ENCODE data around the gene TMEM60. TPM values are rescaled to one million over a fixed set of nuclear protein-coding genes. Genes with fewer than 3 reads are reported as not detected.

The TMEM60 gene
- total and polyA plus RNA-seq, 2 of the 8 experiments (the other 6 are each of a cell fraction or from before 2014, with no cell fraction given): 22.1 to 29.2 TPM

GRCh38 chr7:77827999-77828398, 29.8 kb upstream of the TMEM60 start:
- Histone ChIP-seq H3K14ac (ENCODE audit: insufficient read length) (no peak overlapping the region), H3K4me1 (replicated peaks in 1 of 4; ENCODE audit: control insufficient read depth in 3 of 4, insufficient read depth in 4 of 4, low read length in 3 of 4) (peaks cover 0 to 5% (median 2%) of the 10 kb centered on the region in 4 experiments; a peak in 1 of 7 replicates), H2AFZ (ENCODE audit: low read length) (no peak overlapping the region), H3K79me1 (ENCODE audit: low read depth, low read length) (peaks cover 7% of the 10 kb centered on the region), H3K27me3 (replicated peaks in 1 of 4; ENCODE audit: control insufficient read depth in 3 of 4, extremely low read depth in 1 of 4, insufficient read depth in 3 of 4, low read length in 3 of 4) (no peaks in the 10 kb centered on the region), H2BK5ac (ENCODE audit: low read depth, low read length) (no peak overlapping the region), H3K18ac (ENCODE audit: extremely low read depth, low read length) (no peak overlapping the region), H4K91ac (replicated peaks; ENCODE audit: insufficient read length, low read length) (no peak overlapping the region), H3K9me3 (ENCODE audit: insufficient read depth in 2 of 2, low read depth in 1 of 2, low read length in 1 of 2) (no peaks in the 10 kb centered on the region; a peak in 1 of 4 replicates), H4K20me1 (replicated peaks in 1 of 2; ENCODE audit: control insufficient read depth in 1 of 2, insufficient read depth in 2 of 2, low read length in 2 of 2) (peaks cover 0 to 3% of the 10 kb centered on the region in 2 experiments), H3K56ac (replicated peaks; ENCODE audit: insufficient read length, low read depth, low read length) (no peak overlapping the region), H2BK20ac (ENCODE audit: low read length) (no peak overlapping the region), H3K23me2 (ENCODE audit: low read depth, low read length) (no peaks in the 10 kb centered on the region), H2AK5ac (ENCODE audit: low read depth, low read length) (no peak overlapping the region), H3K9ac (replicated peaks in 1 of 4; ENCODE audit: extremely low read depth in 1 of 4, low read depth in 3 of 4, low read length in 3 of 4) (no peak overlapping the region), H4K5ac (ENCODE audit: insufficient read length, low read depth, low read length) (no peak overlapping the region), H3K23ac (ENCODE audit: insufficient read length) (no peak overlapping the region), H3K4me3 (ENCODE audit: extremely low read depth in 1 of 4, insufficient read depth in 2 of 4, low read depth in 3 of 4, low read length in 4 of 4) (no peak overlapping the region), H3K27ac (ENCODE audit: low read depth, low read length) (no peak overlapping the region), H3K4ac (replicated peaks; ENCODE audit: insufficient read length, low read depth, low read length) (no peak overlapping the region), H3K36me3 (ENCODE audit: control insufficient read depth in 2 of 4, insufficient read depth in 4 of 4, low read length in 3 of 4) (no peaks in the 10 kb centered on the region), H3K4me2 (ENCODE audit: insufficient read depth in 1 of 2, low read depth in 2 of 2, low read length in 2 of 2) (no peak overlapping the region), H2BK120ac (replicated peaks; ENCODE audit: low read depth, low read length) (no peak overlapping the region), H2BK15ac (ENCODE audit: low read length) (no peak overlapping the region), H4K8ac (ENCODE audit: extremely low read depth, insufficient read depth, low read length) (no peak overlapping the region), H2BK12ac (ENCODE audit: low read depth, low read length) (no peak overlapping the region), H3K79me2 (ENCODE audit: control insufficient read depth in 1 of 2, insufficient read depth in 2 of 2, low read length in 2 of 2) (no peaks in the 10 kb centered on the region)
- FAIRE-seq: no peak
- ChIA-PET CTCF (ENCODE audit: partially characterized antibody) (interaction anchor here (1.0 kb wide), 1 partner anchor 271 kb away, joined by 3 read pairs; no protein-coding TSS in a partner anchor), POLR2A (ENCODE audit: partially characterized antibody) (no interaction called here)
- no peak for DNase-seq (ENCODE audit: low read depth in 1 of 2, low spot score in 2 of 2)
- TF ChIP-seq, protein P1, sequence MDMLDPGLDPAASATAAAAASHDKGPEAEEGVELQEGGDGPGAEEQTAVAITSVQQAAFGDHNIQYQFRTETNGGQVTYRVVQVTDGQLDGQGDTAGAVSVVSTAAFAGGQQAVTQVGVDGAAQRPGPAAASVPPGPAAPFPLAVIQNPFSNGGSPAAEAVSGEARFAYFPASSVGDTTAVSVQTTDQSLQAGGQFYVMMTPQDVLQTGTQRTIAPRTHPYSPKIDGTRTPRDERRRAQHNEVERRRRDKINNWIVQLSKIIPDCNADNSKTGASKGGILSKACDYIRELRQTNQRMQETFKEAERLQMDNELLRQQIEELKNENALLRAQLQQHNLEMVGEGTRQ (IDR thresholded peaks at IDR 0.05; ENCODE audit: low read length): no peak
- TF ChIP-seq NRF1 (IDR thresholded peaks at IDR 0.05; ENCODE audit: low read depth, low read length) (no peak), SIRT6 (IDR thresholded peaks at IDR 0.05; ENCODE audit: low read length) (no peak), CBX8 (IDR thresholded peaks at IDR 0.05; ENCODE audit: borderline replicate concordance, low read depth, low read length) (no peak), SIX5 (IDR thresholded peaks at IDR 0.05; ENCODE audit: low read depth, low read length) (no peak), GABPA (IDR thresholded peaks at IDR 0.05; ENCODE audit: borderline replicate concordance, insufficient read depth, low read length) (no peak), RXRA (IDR thresholded peaks at IDR 0.05; ENCODE audit: insufficient read depth, low read depth, low read length) (no peak), RBBP5 (IDR thresholded peaks at IDR 0.05; ENCODE audit: borderline replicate concordance, low read depth, low read length) (no peak), JUND (IDR thresholded peaks at IDR 0.05; ENCODE audit: low read length) (no peak), EGR1 (IDR thresholded peaks at IDR 0.05; ENCODE audit: borderline replicate concordance, low read depth, low read length) (no peak)
- TF ChIP-seq, protein P2, sequence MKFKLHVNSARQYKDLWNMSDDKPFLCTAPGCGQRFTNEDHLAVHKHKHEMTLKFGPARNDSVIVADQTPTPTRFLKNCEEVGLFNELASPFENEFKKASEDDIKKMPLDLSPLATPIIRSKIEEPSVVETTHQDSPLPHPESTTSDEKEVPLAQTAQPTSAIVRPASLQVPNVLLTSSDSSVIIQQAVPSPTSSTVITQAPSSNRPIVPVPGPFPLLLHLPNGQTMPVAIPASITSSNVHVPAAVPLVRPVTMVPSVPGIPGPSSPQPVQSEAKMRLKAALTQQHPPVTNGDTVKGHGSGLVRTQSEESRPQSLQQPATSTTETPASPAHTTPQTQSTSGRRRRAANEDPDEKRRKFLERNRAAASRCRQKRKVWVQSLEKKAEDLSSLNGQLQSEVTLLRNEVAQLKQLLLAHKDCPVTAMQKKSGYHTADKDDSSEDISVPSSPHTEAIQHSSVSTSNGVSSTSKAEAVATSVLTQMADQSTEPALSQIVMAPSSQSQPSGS (IDR thresholded peaks at IDR 0.05; ENCODE audit: low read length): no peak
- 87% methylated on average over 2 of the region's 2 CpGs; no CpG with 5 or more reads in 1 of the 2 experiments for WGBS, 2 experiments (ENCODE audit: extremely low coverage in 1 of 2, insufficient coverage in 1 of 2, insufficient read length in 1 of 2, insufficient replicate concordance in 2 of 2, low coverage in 1 of 2, low lambda C conversion rate in 2 of 2, missing lambda C conversion rate in 1 of 2)
